Heart right ventricle (tissue), 16 donors: Measurements from ENCODE around the gene EXOC2. TPM values are rescaled to one million over a fixed set of nuclear protein-coding genes. Genes with fewer than 3 reads are reported as not detected.

ENCODE experiments used
- ATAC-seq, 8 donors: fragments of 200-7000 bp; cut with Tn5 transposase; one replicate each; pipeline ENCODE4 v1.9.1; 2020; ENCODE audit warnings: mild to moderate bottlenecking in 8 of 8, moderate library complexity in 8 of 8, moderate number of reproducible peaks in 1 of 8
- DNase-seq, 2 donors: peaks; one replicate each; pipeline ENCODE4 v3.0.0-alpha.2; 2020
- H3K27ac ChIP-seq, 10 donors: fragments of 200-600 bp; sonication (generic) in 2 of 10; one replicate each; pipeline versions ENCODE4 v1.5.0 to v1.8.0; 2020 to 2022; ENCODE audit warnings: mild to moderate bottlenecking in 3 of 10
- H3K27me3 ChIP-seq, 7 donors: fragments of 200-600 bp; one replicate each; pipeline ENCODE4 v1.8.0; 2021 to 2022; ENCODE audit warnings: mild to moderate bottlenecking in 2 of 7
- H3K36me3 ChIP-seq, 9 donors: fragments of 200-600 bp; sonication (generic) in 1 of 9; one replicate each; pipeline versions ENCODE4 v1.5.0 to v1.8.0; 2020 to 2022; ENCODE audit warnings: mild to moderate bottlenecking in 2 of 9
- H3K4me1 ChIP-seq, 9 donors: fragments of 200-600 bp; sonication (generic) in 1 of 9; one replicate each; pipeline versions ENCODE4 v1.5.0 to v1.8.0; 2020 to 2022; ENCODE audit warnings: mild to moderate bottlenecking in 4 of 9
- H3K4me3 ChIP-seq, 10 donors: fragments of 200-600 bp; sonication (generic) in 2 of 10; one replicate each; pipeline versions ENCODE4 v1.5.0 to v1.8.0; 2020 to 2022; ENCODE audit warnings: mild to moderate bottlenecking in 7 of 10, moderate library complexity in 2 of 10
- H3K9me3 ChIP-seq, 11 donors: fragments of 200-600 bp in 10 of 11; sonication (generic) in 2 of 11; one replicate each; pipeline versions ENCODE4 v1.5.0 to v1.8.0; 2013 to 2022; ENCODE audit warnings: mild to moderate bottlenecking in 2 of 11, control low read depth in 1 of 11, moderate library complexity in 1 of 11
- CTCF ChIP-seq, 9 donors: fragments of 200-600 bp; sonication (generic) in 2 of 9; IDR thresholded peaks; one replicate each; pipeline versions ENCODE4 v1.5.0 to v1.8.0; 2021 to 2022; ENCODE audit warnings: antibody characterized with exemption in 9 of 9, mild to moderate bottlenecking in 5 of 9, moderate library complexity in 1 of 9
- WGBS, 2 donors: extraction: QIAGEN DNeasy Blood & Tissue Kit; methylation state at CpG; one replicate each; pipeline ENCODE4 v1.1.7; 2013; ENCODE audit warnings: inconsistent platforms in 1 of 2; 5-methylcytosine and 5-hydroxymethylcytosine counted together
- intact Hi-C, 10 donors: fragments of 100-400 bp; cut with DNase I; formaldehyde crosslinking; loops; one replicate each; pipeline versions ENCODE4 v1.11.1 to v1.14.2; 2022
- polyA plus RNA-seq, 2 donors: library from polyadenylated mRNA; stranded (reverse); fragments of 200-250 nt; gene quantifications; one replicate each; pipeline ENCODE4 v1.2.3, GENCODE V29; 2013
- total RNA-seq, 10 donors: library from RNA; stranded (reverse); fragmentation: NEBNext Ultra II Directional in 3 of 10; extraction: Animal tissue kit (Norgen Biotek cat#: 25700) in 3 of 10; gene quantifications; one replicate each; pipeline versions ENCODE4 v1.2.1 to v1.2.4, GENCODE V29; 2021 to 2023
- donor health status: Arrhythmogenic right ventricular cardiomyopathy.
- donor health status: ischemic (EF 13 %, LVEDD 7.1; RV severe dilation, severe dysfunction).
- donor health status: healthy with polysubstance abuse.
- donor health status: DM: no; HTN: yes; CAD: no.
- donor health status: DM: no; HTN: no; CAD: no.
- donor health status: ischemic (EF 25% LVEDD 6.9; RV normal size, moderate dysfunction).
- donor health status: ischemic (EF 25% LVEDD 5.7; RV mildly dilated, moderate dysfunction).
- donor health status: healthy.
- donor health status: DM: yes; HTN: yes; CAD: no.
- donor health status: Ischemic cardiomyopathy.
- donor health status: ischemic (EF 35%, LVEDD 5.7; RV mildly dilated, moderate dysfunction).
- donor health status: nonischemic (EF 11% LVEDD 7.7; RV severe dilation, severe dysfunction).
- donor health status: DM: yes; HTN: yes; CAD: no.
- donor health status: PGD.
- donor health status: ischemic (EF 29% LVEDD 5.4; RV normal size, mild dysfunction).
- donor health status: nonischemic (EF 23%, LVEDD 6.1; RV moderate dilation, normal function).

The EXOC2 gene
- total and polyA plus RNA-seq, 12 donors, result 4.0 to 18.4 (median 12.9) TPM

GRCh38 chr6:683742-684440, 9.0 kb downstream of the EXOC2 start:
- ATAC-seq (peak in 7 of 8 donors; percentile 34 to 75 (median 53)), DNase-seq (no peak)
- peaks cover 0 to 17% (median 0%) of the 10 kb centered on the region in 9 donors for H3K36me3 ChIP-seq
- H3K27ac ChIP-seq, result peak overlapping the region in 2 of 10 donors; percentile 16 to 33
- H3K4me1 ChIP-seq, result peaks cover 0 to 36% (median 13%) of the 10 kb centered on the region in 9 donors
- H3K4me3 ChIP-seq, result peak overlapping the region in 7 of 10 donors; percentile 9 to 40 (median 20)
- no peak for TF ChIP-seq CTCF (IDR thresholded peaks at IDR 0.05)
- no peaks in the 10 kb centered on the region for H3K9me3 ChIP-seq
- 11 to 25% methylated on average over 15 of the region's 15 CpGs for WGBS, 2 donors
- intact Hi-C loops, result no loop called here
- H3K27me3 ChIP-seq, result no peaks in the 10 kb centered on the region

GRCh38 chr6:680666-681340, 12.1 kb downstream of the EXOC2 start:
- H3K4me3 ChIP-seq, result no peak overlapping the region
- no peaks in the 10 kb centered on the region for H3K27me3 ChIP-seq
- no peak for ATAC-seq
- no peak for DNase-seq
- no peaks in the 10 kb centered on the region for H3K36me3 ChIP-seq
- TF ChIP-seq CTCF (IDR thresholded peaks at IDR 0.05), result no peak
- no peak overlapping the region for H3K27ac ChIP-seq
- 87 to 91% methylated on average over 5 of the region's 5 CpGs for WGBS, 2 donors
- intact Hi-C loops, result no loop called here
- no peaks in the 10 kb centered on the region for H3K9me3 ChIP-seq
- peaks cover 0 to 31% (median 19%) of the 10 kb centered on the region in 9 donors for H3K4me1 ChIP-seq

GRCh38 chr6:680251-680650, 12.7 kb downstream of the EXOC2 start:
- H3K4me1 ChIP-seq, result peaks cover 0 to 31% (median 19%) of the 10 kb centered on the region in 9 donors
- no peaks in the 10 kb centered on the region for H3K9me3 ChIP-seq
- no peak for DNase-seq
- no peak overlapping the region for H3K4me3 ChIP-seq
- 83 to 84% methylated on average over 2 of the region's 2 CpGs for WGBS, 2 donors
- intact Hi-C loops, result no loop called here
- H3K36me3 ChIP-seq, result no peaks in the 10 kb centered on the region
- no peak overlapping the region for H3K27ac ChIP-seq
- TF ChIP-seq CTCF (IDR thresholded peaks at IDR 0.05), result no peak
- no peak for ATAC-seq
- H3K27me3 ChIP-seq, result no peaks in the 10 kb centered on the region

GRCh38 chr6:679282-679681, 13.7 kb downstream of the EXOC2 start:
- no peak for ATAC-seq
- no peaks in the 10 kb centered on the region for H3K27me3 ChIP-seq
- H3K36me3 ChIP-seq, result no peaks in the 10 kb centered on the region
- DNase-seq, result no peak
- peaks cover 0 to 27% (median 16%) of the 10 kb centered on the region in 9 donors for H3K4me1 ChIP-seq
- no peak for TF ChIP-seq CTCF (IDR thresholded peaks at IDR 0.05)
- intact Hi-C loops, result no loop called here
- WGBS, 2 donors, result 78 to 86% methylated on average over 9 of the region's 9 CpGs
- no peak overlapping the region for H3K4me3 ChIP-seq
- H3K9me3 ChIP-seq, result no peaks in the 10 kb centered on the region
- H3K27ac ChIP-seq, result no peak overlapping the region
